ENCODE measurements around the gene ITPRID1.

The ITPRID1 gene

GRCh38 chr7:31476941-31477677, 36.8 kb upstream of the ITPRID1 start:
- no peak for TF ChIP-seq CTCF (IDR thresholded peaks at IDR 0.05; ENCODE audit: low read depth, low read length, missing control alignments)
- DNase-seq (ENCODE audit: low read depth): no peak
- H3K4me3 ChIP-seq (ENCODE audit: low read depth, low read length): no peak overlapping the region

- TF ChIP-seq CTCF (IDR thresholded peaks at IDR 0.05; ENCODE audit: low read depth, low read length, missing control alignments): no peak
Measured at GRCh38 chr7:31478018-31478417, 35.9 kb upstream of the ITPRID1 start.

GRCh38 chr7:31478721-31479120, 35.2 kb upstream of the ITPRID1 start:
- no peak overlapping the region for H3K4me3 ChIP-seq (ENCODE audit: low read depth, low read length)
- peak; percentile 38 for DNase-seq (ENCODE audit: low read depth)
- no peak for TF ChIP-seq CTCF (IDR thresholded peaks at IDR 0.05; ENCODE audit: low read depth, low read length, missing control alignments)

More at GRCh38 chr7:31478018-31478417, 35.9 kb upstream of the ITPRID1 start:
- H3K4me3 ChIP-seq (ENCODE audit: low read depth, low read length): no peak overlapping the region
- DNase-seq (ENCODE audit: low read depth): no peak

GRCh38 chr7:31487071-31487470, 26.8 kb upstream of the ITPRID1 start:
- TF ChIP-seq CTCF (IDR thresholded peaks at IDR 0.05; ENCODE audit: low read depth, low read length, missing control alignments): no peak
- no peak for DNase-seq (ENCODE audit: low read depth)

GRCh38 chr7:31487476-31487875, 26.4 kb upstream of the ITPRID1 start:
- DNase-seq (ENCODE audit: low read depth): no peak
- no peak overlapping the region for H3K4me3 ChIP-seq (ENCODE audit: low read depth, low read length)
- TF ChIP-seq CTCF (IDR thresholded peaks at IDR 0.05; ENCODE audit: low read depth, low read length, missing control alignments): no peak

More at GRCh38 chr7:31487071-31487470, 26.8 kb upstream of the ITPRID1 start:
- H3K4me3 ChIP-seq (ENCODE audit: low read depth, low read length): no peak overlapping the region

- TF ChIP-seq CTCF (IDR thresholded peaks at IDR 0.05; ENCODE audit: low read depth, low read length, missing control alignments): peak; percentile 92
- DNase-seq (ENCODE audit: low read depth): peak; percentile 41
- no peak overlapping the region for H3K4me3 ChIP-seq (ENCODE audit: low read depth, low read length)
Measured at GRCh38 chr7:31488562-31489203, 25.2 kb upstream of the ITPRID1 start.
